ENCODE results near the gene TMPRSS9.

- TF ChIP-seq, protein P1, sequence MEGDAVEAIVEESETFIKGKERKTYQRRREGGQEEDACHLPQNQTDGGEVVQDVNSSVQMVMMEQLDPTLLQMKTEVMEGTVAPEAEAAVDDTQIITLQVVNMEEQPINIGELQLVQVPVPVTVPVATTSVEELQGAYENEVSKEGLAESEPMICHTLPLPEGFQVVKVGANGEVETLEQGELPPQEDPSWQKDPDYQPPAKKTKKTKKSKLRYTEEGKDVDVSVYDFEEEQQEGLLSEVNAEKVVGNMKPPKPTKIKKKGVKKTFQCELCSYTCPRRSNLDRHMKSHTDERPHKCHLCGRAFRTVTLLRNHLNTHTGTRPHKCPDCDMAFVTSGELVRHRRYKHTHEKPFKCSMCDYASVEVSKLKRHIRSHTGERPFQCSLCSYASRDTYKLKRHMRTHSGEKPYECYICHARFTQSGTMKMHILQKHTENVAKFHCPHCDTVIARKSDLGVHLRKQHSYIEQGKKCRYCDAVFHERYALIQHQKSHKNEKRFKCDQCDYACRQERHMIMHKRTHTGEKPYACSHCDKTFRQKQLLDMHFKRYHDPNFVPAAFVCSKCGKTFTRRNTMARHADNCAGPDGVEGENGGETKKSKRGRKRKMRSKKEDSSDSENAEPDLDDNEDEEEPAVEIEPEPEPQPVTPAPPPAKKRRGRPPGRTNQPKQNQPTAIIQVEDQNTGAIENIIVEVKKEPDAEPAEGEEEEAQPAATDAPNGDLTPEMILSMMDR (IDR thresholded peaks at IDR 0.05), result no peak
- TF ChIP-seq POLR2A (IDR thresholded peaks at IDR 0.05) (no peak), EP300 (IDR thresholded peaks at IDR 0.05) (no peak)
Observed at GRCh38 chr19:2381148-2381820, 21.2 kb downstream of the TMPRSS9 start.

Data from ovary (tissue), 3 donors.